ENCODE results near the gene SYNDIG1.

- TF ChIP-seq CTCF (IDR thresholded peaks at IDR 0.05) (no peak), POLR2A (IDR thresholded peaks at IDR 0.05) (no peak)
Measured at GRCh38 chr20:24605937-24606455, 136.6 kb downstream of the SYNDIG1 start.
